Measurements from ENCODE around the gene PCLAF. TPM values are rescaled to one million over a fixed set of nuclear protein-coding genes. Genes with fewer than 3 reads are reported as not detected.

The PCLAF gene
- total RNA-seq, 1 donor: 56.7 TPM

- DNase-seq (ENCODE audit: low read depth): no peak
- no peak for TF ChIP-seq CTCF (IDR thresholded peaks at IDR 0.05; ENCODE audit: insufficient read depth, low read length)
- no peak overlapping the region for H3K4me3 ChIP-seq (ENCODE audit: low read depth, low read length)
Measured at GRCh38 chr15:64324165-64324877, 56.9 kb downstream of the PCLAF start.

GRCh38 chr15:64315216-64315615 is 66.0 kb downstream of the PCLAF start:
- no peak for DNase-seq (ENCODE audit: low read depth)
- no peak overlapping the region for H3K4me3 ChIP-seq (ENCODE audit: low read depth, low read length)
- TF ChIP-seq CTCF (IDR thresholded peaks at IDR 0.05; ENCODE audit: insufficient read depth, low read length): no peak

- TF ChIP-seq CTCF (IDR thresholded peaks at IDR 0.05; ENCODE audit: insufficient read depth, low read length): no peak
- no peak for DNase-seq (ENCODE audit: low read depth)
- H3K4me3 ChIP-seq (ENCODE audit: low read depth, low read length): no peak overlapping the region
Measured at GRCh38 chr15:64314456-64314855, 66.8 kb downstream of the PCLAF start.

Small RNAs within 50 kb of the gene (small RNA-seq; reads per million reads assigned to genes)
- gene RF00554: not detected

Other genes starting within 250 kb of the PCLAF start
- 0.18 and 0.41 TPM in 2 replicates for gene SNX22, start 229.7 kb downstream of the PCLAF start, total RNA-seq (ENCODE audit: low replicate concordance)
- 237 and 811 TPM in 2 replicates for gene PPIB, start 218.4 kb downstream of the PCLAF start, total RNA-seq (ENCODE audit: low replicate concordance)
- gene CSNK1G1, start 25.3 kb downstream of the PCLAF start, total RNA-seq (ENCODE audit: low replicate concordance): 13.8 and 22.0 TPM in 2 replicates
- gene TRIP4, start 6.4 kb upstream of the PCLAF start, total RNA-seq (ENCODE audit: low replicate concordance): 11.8 and 25.8 TPM in 2 replicates
- gene ZNF609, start 79.1 kb upstream of the PCLAF start, total RNA-seq (ENCODE audit: low replicate concordance): 19.3 and 38.8 TPM in 2 replicates